GM06990 (cell line): ENCODE measurements around the gene ZNF419.

Experiments
- DNase-seq: peaks from one replicate; pipeline ENCODE4 v3.0.0-alpha.2; 2011; ENCODE audit not compliant: insufficient read length; ENCODE audit errors: extremely low read depth
- H3K27me3 ChIP-seq: replicated peaks from 2 replicates; pipeline ENCODE4 v1.6.0; 2011; ENCODE audit warnings: low read length; ENCODE audit not compliant: control insufficient read depth, insufficient read depth
- H3K36me3 ChIP-seq: 2 replicates; pipeline ENCODE4 v1.5.1; 2011; ENCODE audit warnings: low read length; ENCODE audit not compliant: control insufficient read depth, insufficient read depth
- H3K4me3 ChIP-seq: replicated peaks from 2 replicates; pipeline ENCODE4 v1.5.1; 2011; ENCODE audit warnings: low read depth, mild to moderate bottlenecking, control low read depth, low read length
- TF ChIP-seq, protein P1 (sequence below): IDR thresholded peaks from 2 replicates; pipeline ENCODE4 v1.5.1; 2011; ENCODE audit warnings: low read length, control low read depth, mild to moderate bottlenecking, inconsistent platforms; ENCODE audit not compliant: insufficient read depth, poor library complexity, severe bottlenecking

The ZNF419 gene

GRCh38 chr19:57537953-57538547 is 50.5 kb downstream of the ZNF419 start:
- no peaks in the 10 kb centered on the region for H3K27me3 ChIP-seq
- TF ChIP-seq, protein P1, sequence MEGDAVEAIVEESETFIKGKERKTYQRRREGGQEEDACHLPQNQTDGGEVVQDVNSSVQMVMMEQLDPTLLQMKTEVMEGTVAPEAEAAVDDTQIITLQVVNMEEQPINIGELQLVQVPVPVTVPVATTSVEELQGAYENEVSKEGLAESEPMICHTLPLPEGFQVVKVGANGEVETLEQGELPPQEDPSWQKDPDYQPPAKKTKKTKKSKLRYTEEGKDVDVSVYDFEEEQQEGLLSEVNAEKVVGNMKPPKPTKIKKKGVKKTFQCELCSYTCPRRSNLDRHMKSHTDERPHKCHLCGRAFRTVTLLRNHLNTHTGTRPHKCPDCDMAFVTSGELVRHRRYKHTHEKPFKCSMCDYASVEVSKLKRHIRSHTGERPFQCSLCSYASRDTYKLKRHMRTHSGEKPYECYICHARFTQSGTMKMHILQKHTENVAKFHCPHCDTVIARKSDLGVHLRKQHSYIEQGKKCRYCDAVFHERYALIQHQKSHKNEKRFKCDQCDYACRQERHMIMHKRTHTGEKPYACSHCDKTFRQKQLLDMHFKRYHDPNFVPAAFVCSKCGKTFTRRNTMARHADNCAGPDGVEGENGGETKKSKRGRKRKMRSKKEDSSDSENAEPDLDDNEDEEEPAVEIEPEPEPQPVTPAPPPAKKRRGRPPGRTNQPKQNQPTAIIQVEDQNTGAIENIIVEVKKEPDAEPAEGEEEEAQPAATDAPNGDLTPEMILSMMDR: no peak
- H3K36me3 ChIP-seq: peaks cover 17% of the 10 kb centered on the region
- no peak overlapping the region for H3K4me3 ChIP-seq
- DNase-seq: no peak
